OCI-LY1 (cell line): ENCODE data around the gene ATP1A3.

ENCODE experiments used
- H2AFZ ChIP-seq: fragments of 200-600 bp; sonication (generic), shearing (Covaris generic); 2 replicates; pipeline ENCODE4 v1.6.0; 2014; ENCODE audit warnings: antibody characterized with exemption, mild to moderate bottlenecking, low read length
- H3F3A ChIP-seq: fragments of 200-600 bp; sonication (generic), shearing (Covaris generic); 2 replicates; pipeline ENCODE4 v1.6.0; 2014; ENCODE audit warnings: mild to moderate bottlenecking, antibody characterized with exemption, low read length, moderate library complexity; ENCODE audit not compliant: insufficient read depth
- H3K27ac ChIP-seq: fragments of 200-600 bp; sonication (generic); 2 replicates; pipeline ENCODE4 v1.5.1; 2014; ENCODE audit warnings: low read length, mixed run types, mild to moderate bottlenecking, low read depth; ENCODE audit not compliant: poor library complexity, severe bottlenecking
- H3K27me3 ChIP-seq: fragments of 200-600 bp; sonication (generic); 2 replicates; pipeline ENCODE4 v1.6.0; 2014; ENCODE audit warnings: antibody characterized with exemption, mild to moderate bottlenecking, low read length, moderate library complexity; ENCODE audit not compliant: insufficient read depth
- H3K36me3 ChIP-seq: fragments of 200-600 bp; sonication (generic); 2 replicates; pipeline ENCODE4 v1.6.1; 2014; ENCODE audit warnings: mild to moderate bottlenecking, antibody characterized with exemption, low read length, moderate library complexity, mixed read lengths; ENCODE audit not compliant: insufficient read depth
- H3K4me1 ChIP-seq: fragments of 200-600 bp; sonication (generic); 2 replicates; pipeline ENCODE4 v1.5.1; 2014; ENCODE audit warnings: mild to moderate bottlenecking, low read length, moderate library complexity; ENCODE audit not compliant: insufficient read depth, severe bottlenecking
- H3K4me2 ChIP-seq: fragments of 200-600 bp; sonication (generic), shearing (Covaris generic); 2 replicates; pipeline ENCODE4 v1.6.1; 2014; ENCODE audit warnings: low read length
- H3K4me3 ChIP-seq: fragments of 200-600 bp; sonication (generic); 2 replicates; pipeline ENCODE4 v1.5.1; 2014; ENCODE audit warnings: low read length, low read depth, mild to moderate bottlenecking, mixed read lengths; ENCODE audit not compliant: poor library complexity, severe bottlenecking
- H3K79me2 ChIP-seq: fragments of 200-600 bp; shearing (Covaris generic); 2 replicates; pipeline ENCODE4 v1.6.1; 2016; ENCODE audit warnings: mixed run types, low read length, mixed read lengths; ENCODE audit not compliant: insufficient read depth
- H3K9ac ChIP-seq: fragments of 200-600 bp; sonication (generic), shearing (Covaris generic); 2 replicates; pipeline ENCODE4 v1.6.1; 2014; ENCODE audit warnings: mild to moderate bottlenecking, low read length, mixed read lengths
- H3K9me2 ChIP-seq: fragments of 200-600 bp; sonication (generic), shearing (Covaris generic); 2 replicates; pipeline ENCODE4 v1.6.1; 2014; ENCODE audit warnings: low read depth, mild to moderate bottlenecking, low read length, mixed read lengths
- H3K9me3 ChIP-seq: fragments of 200-600 bp; shearing (Covaris generic); 2 replicates; pipeline ENCODE4 v1.6.1; 2014; ENCODE audit warnings: low read length, mixed read lengths
- H4K20me1 ChIP-seq: fragments of 200-600 bp; sonication (generic), shearing (Covaris generic); 2 replicates; pipeline ENCODE4 v1.6.0; 2016; ENCODE audit warnings: mild to moderate bottlenecking, low read length; ENCODE audit not compliant: insufficient read depth
- EZH2 ChIP-seq: fragments of 200-600 bp; sonication (generic), shearing (Covaris generic); IDR thresholded peaks from 2 replicates; pipeline ENCODE4 v1.8.0; 2017; ENCODE audit warnings: borderline replicate concordance, mixed run types, mild to moderate bottlenecking, antibody characterized with exemption, low read length, moderate library complexity, mixed read lengths
- TF ChIP-seq, protein P1 (sequence below): fragments of 200-600 bp; sonication (generic), shearing (Covaris generic); IDR thresholded peaks from 2 replicates; pipeline ENCODE4 v1.5.1; 2017; ENCODE audit warnings: mild to moderate bottlenecking, antibody characterized with exemption, low read length, moderate library complexity, mixed read lengths

Gene ATP1A3

DNA sequence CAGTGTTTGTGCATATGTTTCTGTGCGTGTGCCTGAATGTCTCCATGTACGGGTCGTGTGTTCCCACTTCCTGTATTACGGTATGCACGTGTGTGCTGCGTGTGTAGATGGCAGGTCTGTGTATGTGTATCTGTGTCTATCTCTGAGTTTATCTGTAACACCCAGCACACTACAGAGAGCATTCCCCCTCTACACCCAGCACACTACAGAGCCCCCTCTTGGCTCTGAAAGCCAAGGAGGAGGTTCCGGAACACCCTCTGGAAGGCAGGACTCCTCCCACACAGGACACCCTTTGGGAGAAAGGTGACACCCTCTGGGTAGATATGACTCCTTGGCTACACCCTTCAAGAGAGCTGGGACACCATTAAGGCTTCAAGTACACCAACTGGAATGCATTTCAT, 63.7 kb downstream of the ATP1A3 start:
- peak overlapping the region; percentile 98; the same call in 1 of the 2 replicates for H3K4me2 ChIP-seq

GRCh38 chr19:41929536-41930071, 64.4 kb downstream of the ATP1A3 start:
- Histone ChIP-seq H3K27ac (peak overlapping the region; percentile 33), H3K27me3 (peaks cover 8% of the 10 kb centered on the region; the same call in 1 of the 2 replicates), H3K4me1 (peaks cover 31% of the 10 kb centered on the region), H3K4me3 (peak overlapping the region; percentile 72), H3K9me3 (no peaks in the 10 kb centered on the region), H4K20me1 (no peaks in the 10 kb centered on the region), H3K36me3 (no peaks in the 10 kb centered on the region), H3F3A (no peaks in the 10 kb centered on the region), H3K9ac (peak overlapping the region; percentile 69; the same call in 1 of the 2 replicates), H2AFZ (no peak overlapping the region), H3K9me2 (no peaks in the 10 kb centered on the region), H3K79me2 (no peaks in the 10 kb centered on the region), H3K4me2 (peak overlapping the region; percentile 98)
- TF ChIP-seq EZH2: no peak
- TF ChIP-seq, protein P1, sequence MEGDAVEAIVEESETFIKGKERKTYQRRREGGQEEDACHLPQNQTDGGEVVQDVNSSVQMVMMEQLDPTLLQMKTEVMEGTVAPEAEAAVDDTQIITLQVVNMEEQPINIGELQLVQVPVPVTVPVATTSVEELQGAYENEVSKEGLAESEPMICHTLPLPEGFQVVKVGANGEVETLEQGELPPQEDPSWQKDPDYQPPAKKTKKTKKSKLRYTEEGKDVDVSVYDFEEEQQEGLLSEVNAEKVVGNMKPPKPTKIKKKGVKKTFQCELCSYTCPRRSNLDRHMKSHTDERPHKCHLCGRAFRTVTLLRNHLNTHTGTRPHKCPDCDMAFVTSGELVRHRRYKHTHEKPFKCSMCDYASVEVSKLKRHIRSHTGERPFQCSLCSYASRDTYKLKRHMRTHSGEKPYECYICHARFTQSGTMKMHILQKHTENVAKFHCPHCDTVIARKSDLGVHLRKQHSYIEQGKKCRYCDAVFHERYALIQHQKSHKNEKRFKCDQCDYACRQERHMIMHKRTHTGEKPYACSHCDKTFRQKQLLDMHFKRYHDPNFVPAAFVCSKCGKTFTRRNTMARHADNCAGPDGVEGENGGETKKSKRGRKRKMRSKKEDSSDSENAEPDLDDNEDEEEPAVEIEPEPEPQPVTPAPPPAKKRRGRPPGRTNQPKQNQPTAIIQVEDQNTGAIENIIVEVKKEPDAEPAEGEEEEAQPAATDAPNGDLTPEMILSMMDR: no peak

More for the DNA sequence above, 63.7 kb downstream of the ATP1A3 start:
- H4K20me1 ChIP-seq: no peaks in the 10 kb centered on the region
- no peaks in the 10 kb centered on the region for H3F3A ChIP-seq
- H2AFZ ChIP-seq: no peak overlapping the region
- H3K27me3 ChIP-seq: peaks cover 8% of the 10 kb centered on the region; the same call in 1 of the 2 replicates
- H3K79me2 ChIP-seq: no peaks in the 10 kb centered on the region
- no peak overlapping the region for H3K9ac ChIP-seq
- no peaks in the 10 kb centered on the region for H3K9me2 ChIP-seq
- no peaks in the 10 kb centered on the region for H3K36me3 ChIP-seq
- H3K27ac ChIP-seq: no peak overlapping the region
- peaks cover 31% of the 10 kb centered on the region for H3K4me1 ChIP-seq
- H3K4me3 ChIP-seq: no peak overlapping the region
- TF ChIP-seq, protein P1: no peak
- TF ChIP-seq EZH2: no peak
- H3K9me3 ChIP-seq: no peaks in the 10 kb centered on the region

DNA sequence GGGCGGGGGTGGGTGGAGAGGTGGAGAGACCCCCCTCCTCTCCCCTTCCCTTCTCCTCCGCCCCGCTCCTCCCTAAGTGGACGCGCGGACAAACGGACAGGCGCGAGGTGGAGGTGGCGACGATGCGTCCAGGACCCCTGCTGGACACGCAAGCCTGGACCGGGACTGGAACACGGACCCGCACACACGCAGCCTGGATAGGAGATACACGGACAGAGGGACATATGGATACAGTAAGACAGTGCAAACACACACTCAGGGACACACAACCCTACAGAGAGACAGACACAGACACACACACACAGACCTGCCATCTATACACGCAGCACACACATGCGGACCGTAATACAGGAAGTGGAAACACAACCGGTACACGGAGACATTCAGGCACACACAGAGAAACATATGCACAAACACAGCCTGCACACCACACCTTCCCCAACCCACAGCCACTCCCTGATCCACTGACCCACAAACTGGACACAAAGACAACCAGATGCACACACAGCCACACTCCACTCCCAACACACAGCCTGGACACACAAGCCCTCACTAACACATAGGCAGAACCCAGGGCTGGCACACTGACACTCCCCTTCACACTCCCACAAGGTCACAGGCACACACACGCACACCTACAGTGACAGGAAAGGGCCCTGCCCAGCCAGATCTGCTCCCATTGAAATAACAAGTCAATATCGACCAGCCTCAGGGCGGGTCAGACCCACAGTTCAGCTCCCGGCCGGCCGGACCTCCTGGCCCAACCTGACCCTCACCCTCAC, 65.1 kb downstream of the ATP1A3 start:
- Histone ChIP-seq H2AFZ (no peak overlapping the region), H3K79me2 (no peaks in the 10 kb centered on the region), H3K9me3 (no peaks in the 10 kb centered on the region), H3K4me3 (peak overlapping the region; percentile 72), H3F3A (no peaks in the 10 kb centered on the region), H4K20me1 (no peaks in the 10 kb centered on the region), H3K9ac (peak overlapping the region; percentile 69), H3K4me2 (peak overlapping the region; percentile 98), H3K9me2 (no peaks in the 10 kb centered on the region), H3K36me3 (no peaks in the 10 kb centered on the region), H3K4me1 (peaks cover 31% of the 10 kb centered on the region), H3K27me3 (peaks cover 8% of the 10 kb centered on the region; the same call in 1 of the 2 replicates), H3K27ac (peak overlapping the region; percentile 33)
- TF ChIP-seq EZH2: no peak
- TF ChIP-seq, protein P1: no peak
